Endothelial cell of umbilical vein (primary cell): ENCODE results near the gene SEMG2. TPM values are rescaled to one million over a fixed set of nuclear protein-coding genes. Genes with fewer than 3 reads are reported as not detected.

Source experiments
- BruUV-seq: library from RNA; stranded (reverse); fragments of 400-500 nt; replicated peaks from 2 replicates; lab custom pipeline; 2021; lab: Mats Ljungman, UMichigan
- CTCF ChIA-PET: fragments of 300-600, 350-600 bp; sonication (Branson Sonifier 250); formaldehyde crosslinking; loops from one replicate; lab custom pipeline; 2021; ENCODE audit warnings: antibody characterized with exemption, inconsistent platforms; lab: Charles Lee
- POLR2A ChIA-PET: fragments of 300-600, 350-600 bp; sonication (Branson Sonifier 250); formaldehyde crosslinking; loops from one replicate; lab custom pipeline; 2021; ENCODE audit warnings: antibody characterized with exemption, inconsistent platforms; lab: Charles Lee
- DNase-seq: peaks from one replicate; pipeline ENCODE4 v3.0.0-alpha.2; 2011; ENCODE audit warnings: low read depth, low spot score
- FAIRE-seq: peaks from 2 replicates; lab custom pipeline; 2011; peaks lifted over from hg19 to GRCh38; lab: Jason Lieb, UNC
- H2AFZ ChIP-seq: 2 replicates; pipeline ENCODE4 v1.6.0; 2012; ENCODE audit warnings: low read depth, low read length, control low read depth, inconsistent platforms
- H3K27ac ChIP-seq: 2 replicates; pipeline ENCODE4 v1.5.1; 2011; ENCODE audit warnings: low read depth, mild to moderate bottlenecking, control low read depth, low read length, moderate library complexity; ENCODE audit not compliant: insufficient read depth
- H3K27me3 ChIP-seq, 2 experiments: 2 replicates each; pipeline versions ENCODE4 v1.6.0 to v1.6.1; 2011; ENCODE audit warnings: low read length in 2 of 2, mixed read lengths in 1 of 2; ENCODE audit not compliant: control insufficient read depth in 2 of 2, insufficient read depth in 2 of 2
- H3K36me3 ChIP-seq, 2 experiments: 2 replicates in 1 of 2; 3 replicates in 1 of 2; pipeline ENCODE4 v1.5.1; 2011; ENCODE audit warnings: low read length in 2 of 2, mild to moderate bottlenecking in 1 of 2, moderate library complexity in 1 of 2; ENCODE audit not compliant: control insufficient read depth in 2 of 2, insufficient read depth in 2 of 2; ENCODE audit errors: extremely low read depth in 1 of 2
- H3K4me1 ChIP-seq: 3 replicates; pipeline ENCODE4 v1.5.1; 2011; ENCODE audit warnings: mild to moderate bottlenecking, low read length; ENCODE audit not compliant: control insufficient read depth, insufficient read depth; ENCODE audit errors: extremely low read depth
- H3K4me2 ChIP-seq: 2 replicates; pipeline ENCODE4 v1.6.1; 2011; ENCODE audit warnings: low read length, control low read depth, mixed read lengths; ENCODE audit not compliant: insufficient read depth
- H3K4me3 ChIP-seq, 3 experiments: fragments of 200-600 bp in 1 of 3; sonication (generic), shearing (Covaris generic) in 1 of 3; replicated peaks in 1 of 3; 2 replicates each; pipeline ENCODE4 v1.5.1; 2011 to 2016; ENCODE audit warnings: control low read depth in 3 of 3, low read length in 3 of 3, mild to moderate bottlenecking in 2 of 3, inconsistent platforms in 1 of 3, low read depth in 1 of 3, moderate library complexity in 1 of 3; ENCODE audit not compliant: insufficient read depth in 1 of 3
- H3K79me2 ChIP-seq: 2 replicates; pipeline ENCODE4 v1.6.0; 2012; ENCODE audit warnings: low read length, inconsistent platforms; ENCODE audit not compliant: control insufficient read depth, insufficient read depth
- H3K9ac ChIP-seq: replicated peaks from 2 replicates; pipeline ENCODE3; 2011; ENCODE audit warnings: low read length, control low read depth; ENCODE audit not compliant: insufficient read depth; ENCODE audit errors: extremely low read depth
- H3K9me1 ChIP-seq: replicated peaks from 3 replicates; pipeline ENCODE4 v1.6.0; 2011; ENCODE audit warnings: mild to moderate bottlenecking, low read length; ENCODE audit not compliant: control insufficient read depth, insufficient read depth; ENCODE audit errors: extremely low read depth
- H3K9me3 ChIP-seq: replicated peaks from 2 replicates; pipeline ENCODE4 v1.5.1; 2012; ENCODE audit warnings: low read length, inconsistent platforms; ENCODE audit not compliant: control insufficient read depth, insufficient read depth
- H4K20me1 ChIP-seq: replicated peaks from 2 replicates; pipeline ENCODE3; 2011; ENCODE audit warnings: mild to moderate bottlenecking, low read length; ENCODE audit not compliant: control insufficient read depth, insufficient read depth; ENCODE audit errors: extremely low read depth
- EZH2 ChIP-seq: IDR thresholded peaks from 2 replicates; pipeline ENCODE4 v1.6.1; 2012; ENCODE audit warnings: borderline replicate concordance, low read depth, mild to moderate bottlenecking, moderate library complexity, low read length, inconsistent platforms; ENCODE audit not compliant: severe bottlenecking
- FOS ChIP-seq: IDR thresholded peaks from 2 replicates; pipeline ENCODE4 v1.6.1; 2011; ENCODE audit warnings: mild to moderate bottlenecking, low read length, moderate library complexity, borderline replicate concordance; ENCODE audit not compliant: insufficient read depth
- GATA2 ChIP-seq: IDR thresholded peaks from 2 replicates; pipeline ENCODE4 v1.7.0; 2011; ENCODE audit warnings: low read depth, mild to moderate bottlenecking, moderate library complexity, mixed read lengths, low read length; ENCODE audit not compliant: insufficient read length, insufficient read depth
- JUN ChIP-seq: IDR thresholded peaks from 2 replicates; pipeline ENCODE4 v1.6.1; 2011; ENCODE audit warnings: borderline replicate concordance, low read depth; ENCODE audit not compliant: insufficient read length, insufficient read depth
- MYC ChIP-seq: IDR thresholded peaks from one replicate; pipeline ENCODE4 v1.6.1; 2011; ENCODE audit warnings: mild to moderate bottlenecking, low read depth, low read length
- POLR2A ChIP-seq: IDR thresholded peaks from 2 replicates; pipeline ENCODE4 v1.6.1; 2012; ENCODE audit warnings: low read depth, mild to moderate bottlenecking, control low read depth, low read length
- POLR2AphosphoS5 ChIP-seq: IDR thresholded peaks from 2 replicates; pipeline ENCODE4 v1.6.1; 2012; ENCODE audit warnings: low read depth, mild to moderate bottlenecking, control low read depth, low read length, moderate library complexity; ENCODE audit not compliant: insufficient read depth
- dilution Hi-C: fragments of 300-500 bp; cut with MboI; formaldehyde crosslinking; loops from one replicate; pipeline ENCODE4 v1.15.0; 2019; ENCODE audit warnings: low sequenced_read_pairs; ENCODE audit not compliant: extremely low pct_ligation_motif_present
- intact Hi-C: fragments of 100-400 bp; cut with micrococcal nuclease; formaldehyde crosslinking; loops from one replicate; pipeline ENCODE4 v1.10.0; 2022
- polyA plus RNA-seq, 4 experiments: library from polyadenylated mRNA; depleted of rRNA in 3 of 4; stranded (reverse) in 3 of 4; unstranded in 1 of 4; fragments of >200 nt; gene quantifications; 2 replicates each; pipeline versions ENCODE4 v1.2.1 to v1.2.3, GENCODE V29; 2011 to 2012; ENCODE audit warnings: missing spikeins in 1 of 4
- total RNA-seq: library from RNA; stranded (reverse); gene quantifications from 2 replicates; pipeline ENCODE4 v1.2.3, GENCODE V29; 2021
- TF ChIP-seq, protein P1 (sequence below), 2 donors: IDR thresholded peaks; 1 replicate in 1 of 2; 2 replicates in 1 of 2; pipeline ENCODE4 v1.5.1; 2011; ENCODE audit warnings: low read length in 2 of 2, mild to moderate bottlenecking in 2 of 2, moderate library complexity in 2 of 2, control low read depth in 1 of 2, inconsistent platforms in 1 of 2, low read depth in 1 of 2; ENCODE audit not compliant: insufficient read depth in 1 of 2; ENCODE audit errors: extremely low read depth in 1 of 2
- TF ChIP-seq, protein P2 (sequence below): IDR thresholded peaks from 2 replicates; pipeline ENCODE4 v1.6.1; 2011; ENCODE audit not compliant: insufficient read depth, insufficient read length

The SEMG2 gene
- total and polyA plus RNA-seq, 2 donors (not counting 3 experiments of a cell fraction or from before 2014, with no cell fraction given) = not detected

DNA sequence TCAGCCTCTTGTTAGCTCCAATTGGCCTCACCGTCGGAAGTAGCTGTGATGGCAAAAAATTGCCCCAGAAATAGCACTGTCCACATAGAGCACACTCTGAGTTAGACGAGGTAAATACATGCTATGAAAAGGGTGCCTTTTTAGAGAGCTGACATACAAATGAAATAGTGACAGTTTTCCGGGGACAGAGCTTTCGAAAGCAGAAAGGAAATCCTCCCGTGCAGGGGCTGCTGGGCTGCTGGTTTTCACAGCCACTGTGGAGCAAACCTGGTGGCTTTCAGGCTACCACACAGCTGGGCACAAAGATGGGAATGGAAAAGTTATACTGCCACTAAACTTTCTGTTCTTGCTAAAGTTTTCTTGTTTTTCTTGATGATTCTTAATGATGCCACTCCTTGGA lies 24.9 kb downstream of the SEMG2 start:
- Histone ChIP-seq H3K36me3 (no peaks in the 10 kb centered on the region), H3K9me3 (no peaks in the 10 kb centered on the region), H3K9me1 (no peaks in the 10 kb centered on the region), H3K27me3 (peaks cover 11 to 21% of the 10 kb centered on the region in 2 experiments), H3K4me1 (no peaks in the 10 kb centered on the region), H3K4me2 (no peak overlapping the region), H3K27ac (no peak overlapping the region), H3K9ac (no peak overlapping the region), H3K4me3 (no peak overlapping the region), H2AFZ (no peak overlapping the region), H4K20me1 (no peaks in the 10 kb centered on the region), H3K79me2 (no peaks in the 10 kb centered on the region)
- dilution Hi-C loops = no loop called here
- no peak for TF ChIP-seq GATA2
- no peak for TF ChIP-seq FOS
- no peak for TF ChIP-seq JUN
- no peak for TF ChIP-seq EZH2
- TF ChIP-seq POLR2AphosphoS5 = no peak
- no peak for TF ChIP-seq MYC
- no peak for TF ChIP-seq POLR2A
- TF ChIP-seq, protein P1, sequence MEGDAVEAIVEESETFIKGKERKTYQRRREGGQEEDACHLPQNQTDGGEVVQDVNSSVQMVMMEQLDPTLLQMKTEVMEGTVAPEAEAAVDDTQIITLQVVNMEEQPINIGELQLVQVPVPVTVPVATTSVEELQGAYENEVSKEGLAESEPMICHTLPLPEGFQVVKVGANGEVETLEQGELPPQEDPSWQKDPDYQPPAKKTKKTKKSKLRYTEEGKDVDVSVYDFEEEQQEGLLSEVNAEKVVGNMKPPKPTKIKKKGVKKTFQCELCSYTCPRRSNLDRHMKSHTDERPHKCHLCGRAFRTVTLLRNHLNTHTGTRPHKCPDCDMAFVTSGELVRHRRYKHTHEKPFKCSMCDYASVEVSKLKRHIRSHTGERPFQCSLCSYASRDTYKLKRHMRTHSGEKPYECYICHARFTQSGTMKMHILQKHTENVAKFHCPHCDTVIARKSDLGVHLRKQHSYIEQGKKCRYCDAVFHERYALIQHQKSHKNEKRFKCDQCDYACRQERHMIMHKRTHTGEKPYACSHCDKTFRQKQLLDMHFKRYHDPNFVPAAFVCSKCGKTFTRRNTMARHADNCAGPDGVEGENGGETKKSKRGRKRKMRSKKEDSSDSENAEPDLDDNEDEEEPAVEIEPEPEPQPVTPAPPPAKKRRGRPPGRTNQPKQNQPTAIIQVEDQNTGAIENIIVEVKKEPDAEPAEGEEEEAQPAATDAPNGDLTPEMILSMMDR (IDR thresholded peaks at IDR 0.05; ENCODE audit: extremely low read depth in 1 of 2, insufficient read depth in 1 of 2, low read depth in 1 of 2, low read length in 2 of 2) = no peak
- TF ChIP-seq, protein P2, sequence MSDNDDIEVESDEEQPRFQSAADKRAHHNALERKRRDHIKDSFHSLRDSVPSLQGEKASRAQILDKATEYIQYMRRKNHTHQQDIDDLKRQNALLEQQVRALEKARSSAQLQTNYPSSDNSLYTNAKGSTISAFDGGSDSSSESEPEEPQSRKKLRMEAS = no peak
- ChIA-PET POLR2A (no interaction called here), CTCF (interaction anchor here (1.1 to 1.5 kb wide), 2 partner anchors 8 to 202 kb away, joined by 3 to 4 read pairs; partner anchors contain the start of gene SLPI)
- BruUV-seq = no TSS peak
- FAIRE-seq (no peak), DNase-seq (no peak)
- intact Hi-C loops = no loop called here
